Uterus (tissue), 4 donors: ENCODE measurements around the gene CACNB1. TPM values are rescaled to one million over a fixed set of nuclear protein-coding genes. Genes with fewer than 3 reads are reported as not detected.

Experiments used
- DNase-seq, 2 donors: peaks; one replicate each; pipeline ENCODE4 v3.0.0-alpha.2; 2019 to 2020
- H3K27ac ChIP-seq, 2 donors: fragments of 200-600 bp; sonication (generic); 1 replicate in 1 of 2; 2 replicates in 1 of 2; pipeline ENCODE4 v1.5.1; 2016 to 2018
- H3K27me3 ChIP-seq, 2 donors: fragments of 200-600 bp; sonication (generic); one replicate each; pipeline ENCODE4 v1.5.1; 2018 to 2019; ENCODE audit warnings: control low read depth in 1 of 2
- H3K36me3 ChIP-seq, 2 donors: fragments of 200-600 bp; sonication (generic); one replicate each; pipeline ENCODE4 v1.5.1; 2019; ENCODE audit warnings: control low read depth in 1 of 2
- H3K4me1 ChIP-seq, 2 donors: fragments of 200-600 bp; sonication (generic); one replicate each; pipeline ENCODE4 v1.5.1; 2018 to 2019; ENCODE audit warnings: control low read depth in 1 of 2
- H3K4me3 ChIP-seq, 2 donors: fragments of 200-600 bp; sonication (generic); 1 replicate in 1 of 2; 2 replicates in 1 of 2; pipeline ENCODE4 v1.5.1; 2018 to 2019; ENCODE audit warnings: mild to moderate bottlenecking in 1 of 2
- H3K9me3 ChIP-seq, 2 donors: fragments of 200-600 bp; sonication (generic); one replicate each; pipeline ENCODE4 v1.5.1; 2019; ENCODE audit warnings: control low read depth in 1 of 2
- CTCF ChIP-seq, 4 experiments: fragments of 200-600 bp in 2 of 4; fragments of 450-650 bp in 2 of 4; sonication (generic) in 2 of 4; IDR thresholded peaks; one replicate each; pipeline ENCODE4 v1.5.1; 2016 to 2019; ENCODE audit warnings: antibody characterized with exemption in 4 of 4, mild to moderate bottlenecking in 2 of 4, moderate library complexity in 1 of 4
- POLR2A ChIP-seq, 2 donors: fragments of 450-650 bp; IDR thresholded peaks; one replicate each; pipeline ENCODE4 v1.6.1; 2016; ENCODE audit warnings: antibody characterized with exemption in 2 of 2, mild to moderate bottlenecking in 1 of 2, moderate library complexity in 1 of 2
- intact Hi-C: fragments of 100-400 bp; cut with DNase I; formaldehyde crosslinking; loops from one replicate; pipeline ENCODE4 v1.15.1; 2023; ENCODE audit warnings: low total_unique reads
- total RNA-seq, 4 donors: library from RNA; depleted of rRNA in 3 of 4; stranded (reverse); fragments of >200 nt in 3 of 4; gene quantifications; one replicate each; pipeline versions ENCODE4 v1.1.0 to v1.2.4, GENCODE V29; 2014 to 2023
- donor health status: DM: yes; HTN: yes; CAD: no.

Gene CACNB1
- total RNA-seq, 4 donors from 2014 or later: 5.6 to 23.3 (median 8.4) TPM

- H3K4me1 ChIP-seq: peaks cover 0 to 8% of the 10 kb centered on the region in 2 donors
- TF ChIP-seq CTCF (IDR thresholded peaks at IDR 0.05) (no peak), POLR2A (IDR thresholded peaks at IDR 0.05) (no peak)
- no peaks in the 10 kb centered on the region for H3K9me3 ChIP-seq
- DNase-seq: no peak
- intact Hi-C loops: no loop called here
- H3K27me3 ChIP-seq: no peaks in the 10 kb centered on the region
- H3K27ac ChIP-seq: no peak overlapping the region
- no peaks in the 10 kb centered on the region for H3K36me3 ChIP-seq
- H3K4me3 ChIP-seq: no peak overlapping the region
Measured at GRCh38 chr17:39231091-39231561, 33.7 kb upstream of the CACNB1 start.

- no peaks in the 10 kb centered on the region for H3K36me3 ChIP-seq
- intact Hi-C loops: no loop called here
- peaks cover 0 to 8% of the 10 kb centered on the region in 2 donors for H3K4me1 ChIP-seq
- no peak for TF ChIP-seq POLR2A (IDR thresholded peaks at IDR 0.05)
- no peak overlapping the region for H3K4me3 ChIP-seq
- H3K27ac ChIP-seq: no peak overlapping the region
- no peak for DNase-seq
- no peaks in the 10 kb centered on the region for H3K27me3 ChIP-seq
- no peaks in the 10 kb centered on the region for H3K9me3 ChIP-seq
Measured at GRCh38 chr17:39230361-39230760, 32.9 kb upstream of the CACNB1 start.

GRCh38 chr17:39229274-39229913 is 31.9 kb upstream of the CACNB1 start:
- Histone ChIP-seq H3K36me3 (no peaks in the 10 kb centered on the region), H3K27ac (no peak overlapping the region), H3K4me1 (peaks cover 0 to 11% of the 10 kb centered on the region in 2 donors), H3K27me3 (no peaks in the 10 kb centered on the region), H3K9me3 (no peaks in the 10 kb centered on the region), H3K4me3 (no peak overlapping the region)
- intact Hi-C loops: no loop called here
- no peak for DNase-seq
- TF ChIP-seq POLR2A (IDR thresholded peaks at IDR 0.05) (no peak), CTCF (IDR thresholded peaks at IDR 0.05) (no peak)

DNA sequence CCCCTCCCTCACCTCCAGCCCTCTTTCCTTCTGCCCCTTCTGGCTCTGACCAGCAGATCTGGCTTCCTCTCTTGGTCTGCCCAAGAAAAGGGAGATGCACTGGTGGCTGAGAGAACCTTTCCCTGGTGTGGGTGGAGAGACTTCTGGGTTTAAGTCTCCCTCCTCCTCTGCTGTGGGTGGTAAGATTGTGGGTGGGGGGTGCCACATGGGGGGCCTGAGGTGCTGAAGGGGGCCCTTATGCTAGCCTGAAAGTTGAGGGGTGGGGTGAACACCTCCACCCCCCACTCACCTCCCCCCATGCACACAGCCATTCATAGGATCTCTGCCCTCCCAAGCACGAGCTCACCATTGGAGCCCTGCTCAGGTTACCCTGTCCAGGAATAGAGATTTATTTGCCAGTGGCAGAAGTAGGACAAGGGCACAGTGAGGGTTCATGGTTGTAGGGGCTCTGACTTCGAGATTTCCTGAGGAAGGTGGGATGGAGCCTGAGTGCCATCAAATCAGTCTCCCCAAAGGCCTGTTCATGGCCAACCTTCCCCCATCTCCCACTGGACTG is 30.0 kb upstream of the CACNB1 start:
- H3K4me3 ChIP-seq: no peak overlapping the region
- TF ChIP-seq CTCF (IDR thresholded peaks at IDR 0.05) (no peak), POLR2A (IDR thresholded peaks at IDR 0.05) (no peak)
- DNase-seq: no peak
- intact Hi-C loops: no loop called here
- no peak overlapping the region for H3K27ac ChIP-seq
- H3K9me3 ChIP-seq: no peaks in the 10 kb centered on the region
- no peaks in the 10 kb centered on the region for H3K27me3 ChIP-seq
- H3K4me1 ChIP-seq: peaks cover 0 to 11% of the 10 kb centered on the region in 2 donors
- no peaks in the 10 kb centered on the region for H3K36me3 ChIP-seq

- Histone ChIP-seq H3K27ac (peak overlapping the region in 1 of 2 donors; percentile 76), H3K4me1 (peaks cover 0 to 3% of the 10 kb centered on the region in 2 donors), H3K9me3 (no peaks in the 10 kb centered on the region), H3K4me3 (peak overlapping the region; percentile 23 to 41), H3K27me3 (no peaks in the 10 kb centered on the region), H3K36me3 (no peaks in the 10 kb centered on the region)
- TF ChIP-seq POLR2A (IDR thresholded peaks at IDR 0.05) (no peak), CTCF (IDR thresholded peaks at IDR 0.05) (no peak)
- intact Hi-C loops: no loop called here
- peak; percentile 94 for DNase-seq
Measured at GRCh38 chr17:39225959-39226683, 28.7 kb upstream of the CACNB1 start.
